ENCODE data around the gene USP3. TPM values are rescaled to one million over a fixed set of nuclear protein-coding genes. Genes with fewer than 3 reads are reported as not detected.

Gene USP3
- total and polyA plus RNA-seq, 10 of the 15 experiments (the other 5 are each of a cell fraction or from before 2014, with no cell fraction given) = 23.8 to 64.5 (median 50.3) TPM

- ChIA-PET SMC1A (ENCODE audit: uncharacterized antibody, unreplicated experiment) (interaction anchor here (0.7 to 7.6 kb wide), 7 partner anchors 10 to 79 kb away, joined by 3 to 120 read pairs (median 4); partner anchors contain the start of gene USP3), POLR2A (interaction anchor here (1.0 to 2.5 kb wide), 3 partner anchors 12 to 19 kb away, joined by 5 to 13 read pairs (median 7); partner anchors contain the start of gene USP3), CTCF (interaction anchor here (1.8 to 2.6 kb wide), 3 partner anchors 13 to 24 kb away, joined by 5 to 14 read pairs (median 6); no protein-coding TSS in a partner anchor), RAD21 (ENCODE audit: unreplicated experiment) (interaction anchor here (1.5 to 7.6 kb wide), 5 partner anchors 12 to 108 kb away, joined by 7 to 123 read pairs (median 11); partner anchors contain the start of gene USP3)
- no TSS peak for BruUV-seq (replicated peaks)
- no peak for FAIRE-seq
- H2AFZ ChIP-seq (ENCODE audit: control insufficient read depth, low read depth, low read length) = no peak overlapping the region
- no peak for DNase-seq (ENCODE audit: low read depth, low spot score)
- ATAC-seq = no peak
- in situ Hi-C loops (cut with MboI) (loop anchor here (25.0 kb wide), 1 partner anchor 1395 kb away; no protein-coding TSS in a partner anchor), intact Hi-C loops (cut with micrococcal nuclease; ENCODE audit: unreplicated experiment) (no loop called here)
- H3K4me3 ChIP-seq = no peak overlapping the region
- H3K36me3 ChIP-seq (ENCODE audit: control insufficient read depth in 2 of 2, insufficient read depth in 2 of 2, low read length in 1 of 2) = no peaks in the 10 kb centered on the region
- WGBS (ENCODE audit: insufficient coverage, insufficient replicate concordance, low lambda C conversion rate, missing lambda C conversion rate) = 77% methylated on average over 5 of the region's 6 CpGs
- H4K20me1 ChIP-seq (ENCODE audit: control insufficient read depth, insufficient read depth) = no peaks in the 10 kb centered on the region
- H3K27me3 ChIP-seq (replicated peaks in 1 of 2; ENCODE audit: control insufficient read depth in 2 of 2, insufficient read depth in 2 of 2, low read length in 1 of 2) = no peaks in the 10 kb centered on the region
- no peak overlapping the region for H3K9ac ChIP-seq (ENCODE audit: control insufficient read depth, insufficient read depth, low read length)
- H3K79me2 ChIP-seq (ENCODE audit: control insufficient read depth, insufficient read depth, low read length) = no peaks in the 10 kb centered on the region
- no peak overlapping the region for H3K27ac ChIP-seq (ENCODE audit: control insufficient read depth, insufficient read depth)
- no peaks in the 10 kb centered on the region for H3K9me3 ChIP-seq (replicated peaks; ENCODE audit: control insufficient read depth, insufficient read depth, low read length)
- no peak overlapping the region for H3K4me2 ChIP-seq (ENCODE audit: control insufficient read depth, insufficient read depth)
- TF ChIP-seq RELB (IDR thresholded peaks at IDR 0.05; ENCODE audit: low read depth) = no peak
- H3K4me1 ChIP-seq (ENCODE audit: control insufficient read depth, insufficient read depth, low read length) = peaks cover 45% of the 10 kb centered on the region
Observed at GRCh38 chr15:63491979-63492378, 12.4 kb upstream of the USP3 start.

GRCh38 chr15:63492541-63493077 is 11.8 kb upstream of the USP3 start:
- H4K20me1 ChIP-seq (ENCODE audit: control insufficient read depth, insufficient read depth) = no peaks in the 10 kb centered on the region
- FAIRE-seq (no peak), ATAC-seq (no peak), DNase-seq (ENCODE audit: low read depth, low spot score) (no peak)
- no peak overlapping the region for H3K9ac ChIP-seq (ENCODE audit: control insufficient read depth, insufficient read depth, low read length)
- WGBS (ENCODE audit: insufficient coverage, insufficient replicate concordance, low lambda C conversion rate, missing lambda C conversion rate) = 84% methylated on average over 8 of the region's 8 CpGs
- no peak for TF ChIP-seq CREB1 (IDR thresholded peaks at IDR 0.05; ENCODE audit: low read depth)
- intact Hi-C loops (cut with micrococcal nuclease; ENCODE audit: unreplicated experiment) (no loop called here), in situ Hi-C loops (cut with MboI) (loop anchor here (25.0 kb wide), 1 partner anchor 1395 kb away; no protein-coding TSS in a partner anchor)
- no peak overlapping the region for H3K27ac ChIP-seq (ENCODE audit: control insufficient read depth, insufficient read depth)
- no peak overlapping the region for H2AFZ ChIP-seq (ENCODE audit: control insufficient read depth, low read depth, low read length)
- POLR2A ChIA-PET = interaction anchor here (1.0 to 2.4 kb wide), 3 partner anchors 8 to 18 kb away, joined by 3 to 7 read pairs (median 5); no protein-coding TSS in a partner anchor
- RAD21 ChIA-PET (ENCODE audit: unreplicated experiment) = interaction anchor here (1.4 to 7.6 kb wide), 6 partner anchors 12 to 107 kb away, joined by 4 to 123 read pairs (median 10); partner anchors contain the start of gene USP3
- CTCF ChIA-PET = interaction anchor here (1.3 to 2.1 kb wide), 2 partner anchors 13 to 106 kb away, joined by 3 to 5 read pairs; no protein-coding TSS in a partner anchor
- H3K36me3 ChIP-seq (ENCODE audit: control insufficient read depth in 2 of 2, insufficient read depth in 2 of 2, low read length in 1 of 2) = no peaks in the 10 kb centered on the region
- H3K4me3 ChIP-seq = no peak overlapping the region
- no peaks in the 10 kb centered on the region; the same call in 2 of the 3 replicates for H3K9me3 ChIP-seq (replicated peaks; ENCODE audit: control insufficient read depth, insufficient read depth, low read length)
- BruUV-seq (replicated peaks) = no TSS peak
- H3K4me2 ChIP-seq (ENCODE audit: control insufficient read depth, insufficient read depth) = no peak overlapping the region
- SMC1A ChIA-PET (ENCODE audit: uncharacterized antibody, unreplicated experiment) = interaction anchor here (0.7 to 7.6 kb wide), 8 partner anchors 10 to 107 kb away, joined by 3 to 120 read pairs (median 4); partner anchors contain the start of gene USP3
- H3K27me3 ChIP-seq (replicated peaks in 1 of 2; ENCODE audit: control insufficient read depth in 2 of 2, insufficient read depth in 2 of 2, low read length in 1 of 2) = no peaks in the 10 kb centered on the region
- H3K79me2 ChIP-seq (ENCODE audit: control insufficient read depth, insufficient read depth, low read length) = no peaks in the 10 kb centered on the region
- peaks cover 48% of the 10 kb centered on the region for H3K4me1 ChIP-seq (ENCODE audit: control insufficient read depth, insufficient read depth, low read length)
